ENCODE measurements around the gene COL6A2. TPM values are rescaled to one million over a fixed set of nuclear protein-coding genes. Genes with fewer than 3 reads are reported as not detected.
A peak's percentile ranks its signal among the peaks of the same experiment; 100 is the strongest.

COL6A2 gene
- total and polyA plus RNA-seq, 2 of the 13 experiments (the other 11 are each of a cell fraction or from before 2014, with no cell fraction given) = 0.07 to 0.41 TPM

GRCh38 chr21:46154155-46154954, 56.4 kb downstream of the COL6A2 start (continued):
- TF ChIP-seq HDAC2 (CRISPR knock-in tag; IDR thresholded peaks at IDR 0.05) = no peak
- TF ChIP-seq PAWR (CRISPR knock-in tag; IDR thresholded peaks at IDR 0.05; ENCODE audit: borderline replicate concordance) = no peak
- no peak for TF ChIP-seq PAX8 (CRISPR knock-in tag; IDR thresholded peaks at IDR 0.05; ENCODE audit: borderline replicate concordance)
- no peak for TF ChIP-seq RBM39 (IDR thresholded peaks at IDR 0.05; ENCODE audit: low read depth, low read length, poor library complexity, severe bottlenecking)
- TF ChIP-seq ZNF687 (CRISPR knock-in tag; IDR thresholded peaks at IDR 0.05) = peak; percentile 27
- 0 out of 2 replicates have a peak, but pooled peaks have one; percentile 39 for TF ChIP-seq TERF1 (CRISPR knock-in tag; IDR thresholded peaks at IDR 0.05)
- TF ChIP-seq, protein P1, sequence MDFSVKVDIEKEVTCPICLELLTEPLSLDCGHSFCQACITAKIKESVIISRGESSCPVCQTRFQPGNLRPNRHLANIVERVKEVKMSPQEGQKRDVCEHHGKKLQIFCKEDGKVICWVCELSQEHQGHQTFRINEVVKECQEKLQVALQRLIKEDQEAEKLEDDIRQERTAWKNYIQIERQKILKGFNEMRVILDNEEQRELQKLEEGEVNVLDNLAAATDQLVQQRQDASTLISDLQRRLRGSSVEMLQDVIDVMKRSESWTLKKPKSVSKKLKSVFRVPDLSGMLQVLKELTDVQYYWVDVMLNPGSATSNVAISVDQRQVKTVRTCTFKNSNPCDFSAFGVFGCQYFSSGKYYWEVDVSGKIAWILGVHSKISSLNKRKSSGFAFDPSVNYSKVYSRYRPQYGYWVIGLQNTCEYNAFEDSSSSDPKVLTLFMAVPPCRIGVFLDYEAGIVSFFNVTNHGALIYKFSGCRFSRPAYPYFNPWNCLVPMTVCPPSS (IDR thresholded peaks at IDR 0.05) = no peak
- no peak; the same call in 1 of the 2 replicates for TF ChIP-seq DMAP1 (CRISPR knock-in tag; IDR thresholded peaks at IDR 0.05)
- TF ChIP-seq, protein P2, sequence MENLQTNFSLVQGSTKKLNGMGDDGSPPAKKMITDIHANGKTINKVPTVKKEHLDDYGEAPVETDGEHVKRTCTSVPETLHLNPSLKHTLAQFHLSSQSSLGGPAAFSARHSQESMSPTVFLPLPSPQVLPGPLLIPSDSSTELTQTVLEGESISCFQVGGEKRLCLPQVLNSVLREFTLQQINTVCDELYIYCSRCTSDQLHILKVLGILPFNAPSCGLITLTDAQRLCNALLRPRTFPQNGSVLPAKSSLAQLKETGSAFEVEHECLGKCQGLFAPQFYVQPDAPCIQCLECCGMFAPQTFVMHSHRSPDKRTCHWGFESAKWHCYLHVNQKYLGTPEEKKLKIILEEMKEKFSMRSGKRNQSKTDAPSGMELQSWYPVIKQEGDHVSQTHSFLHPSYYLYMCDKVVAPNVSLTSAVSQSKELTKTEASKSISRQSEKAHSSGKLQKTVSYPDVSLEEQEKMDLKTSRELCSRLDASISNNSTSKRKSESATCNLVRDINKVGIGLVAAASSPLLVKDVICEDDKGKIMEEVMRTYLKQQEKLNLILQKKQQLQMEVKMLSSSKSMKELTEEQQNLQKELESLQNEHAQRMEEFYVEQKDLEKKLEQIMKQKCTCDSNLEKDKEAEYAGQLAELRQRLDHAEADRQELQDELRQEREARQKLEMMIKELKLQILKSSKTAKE (CRISPR knock-in tag; IDR thresholded peaks at IDR 0.05; ENCODE audit: borderline replicate concordance) = no peak
- no peak for TF ChIP-seq SMYD3 (CRISPR knock-in tag; IDR thresholded peaks at IDR 0.05)
- TF ChIP-seq HNF1B (CRISPR knock-in tag; IDR thresholded peaks at IDR 0.05) = 0 out of 2 replicates have a peak, but pooled peaks have one; percentile 2
- no peak for TF ChIP-seq ZBTB8A (CRISPR knock-in tag; IDR thresholded peaks at IDR 0.05; ENCODE audit: borderline replicate concordance, low read depth)
- no peak for TF ChIP-seq ZNF350 (CRISPR knock-in tag; IDR thresholded peaks at IDR 0.05; ENCODE audit: borderline replicate concordance, low read depth)
- TF ChIP-seq ZNF441 (CRISPR knock-in tag; IDR thresholded peaks at IDR 0.05; ENCODE audit: borderline replicate concordance) = no peak
- no peak for TF ChIP-seq ZFP82 (CRISPR knock-in tag; IDR thresholded peaks at IDR 0.05; ENCODE audit: borderline replicate concordance)
- 0 out of 2 replicates have a peak, but pooled peaks have one; percentile 13 for TF ChIP-seq GATAD2A (CRISPR knock-in tag; IDR thresholded peaks at IDR 0.05)
- TF ChIP-seq, protein P3, sequence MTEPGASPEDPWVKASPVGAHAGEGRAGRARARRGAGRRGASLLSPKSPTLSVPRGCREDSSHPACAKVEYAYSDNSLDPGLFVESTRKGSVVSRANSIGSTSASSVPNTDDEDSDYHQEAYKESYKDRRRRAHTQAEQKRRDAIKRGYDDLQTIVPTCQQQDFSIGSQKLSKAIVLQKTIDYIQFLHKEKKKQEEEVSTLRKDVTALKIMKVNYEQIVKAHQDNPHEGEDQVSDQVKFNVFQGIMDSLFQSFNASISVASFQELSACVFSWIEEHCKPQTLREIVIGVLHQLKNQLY (CRISPR knock-in tag; IDR thresholded peaks at IDR 0.05) = no peak
